OCI-LY1 (cell line): ENCODE data around the gene SSH2.

Source experiments
- H2AFZ ChIP-seq: fragments of 200-600 bp; sonication (generic), shearing (Covaris generic); 2 replicates; pipeline ENCODE4 v1.6.0; 2014; ENCODE audit warnings: antibody characterized with exemption, mild to moderate bottlenecking, low read length
- H3F3A ChIP-seq: fragments of 200-600 bp; sonication (generic), shearing (Covaris generic); 2 replicates; pipeline ENCODE4 v1.6.0; 2014; ENCODE audit warnings: mild to moderate bottlenecking, antibody characterized with exemption, low read length, moderate library complexity; ENCODE audit not compliant: insufficient read depth
- H3K27ac ChIP-seq: fragments of 200-600 bp; sonication (generic); 2 replicates; pipeline ENCODE4 v1.5.1; 2014; ENCODE audit warnings: low read length, mixed run types, mild to moderate bottlenecking, low read depth; ENCODE audit not compliant: poor library complexity, severe bottlenecking
- H3K27me3 ChIP-seq: fragments of 200-600 bp; sonication (generic); 2 replicates; pipeline ENCODE4 v1.6.0; 2014; ENCODE audit warnings: antibody characterized with exemption, mild to moderate bottlenecking, low read length, moderate library complexity; ENCODE audit not compliant: insufficient read depth
- H3K36me3 ChIP-seq: fragments of 200-600 bp; sonication (generic); 2 replicates; pipeline ENCODE4 v1.6.1; 2014; ENCODE audit warnings: mild to moderate bottlenecking, antibody characterized with exemption, low read length, moderate library complexity, mixed read lengths; ENCODE audit not compliant: insufficient read depth
- H3K4me1 ChIP-seq: fragments of 200-600 bp; sonication (generic); 2 replicates; pipeline ENCODE4 v1.5.1; 2014; ENCODE audit warnings: mild to moderate bottlenecking, low read length, moderate library complexity; ENCODE audit not compliant: insufficient read depth, severe bottlenecking
- H3K4me2 ChIP-seq: fragments of 200-600 bp; sonication (generic), shearing (Covaris generic); 2 replicates; pipeline ENCODE4 v1.6.1; 2014; ENCODE audit warnings: low read length
- H3K4me3 ChIP-seq: fragments of 200-600 bp; sonication (generic); 2 replicates; pipeline ENCODE4 v1.5.1; 2014; ENCODE audit warnings: low read length, low read depth, mild to moderate bottlenecking, mixed read lengths; ENCODE audit not compliant: poor library complexity, severe bottlenecking
- H3K79me2 ChIP-seq: fragments of 200-600 bp; shearing (Covaris generic); 2 replicates; pipeline ENCODE4 v1.6.1; 2016; ENCODE audit warnings: mixed run types, low read length, mixed read lengths; ENCODE audit not compliant: insufficient read depth
- H3K9ac ChIP-seq: fragments of 200-600 bp; sonication (generic), shearing (Covaris generic); 2 replicates; pipeline ENCODE4 v1.6.1; 2014; ENCODE audit warnings: mild to moderate bottlenecking, low read length, mixed read lengths
- H3K9me2 ChIP-seq: fragments of 200-600 bp; sonication (generic), shearing (Covaris generic); 2 replicates; pipeline ENCODE4 v1.6.1; 2014; ENCODE audit warnings: low read depth, mild to moderate bottlenecking, low read length, mixed read lengths
- H3K9me3 ChIP-seq: fragments of 200-600 bp; shearing (Covaris generic); 2 replicates; pipeline ENCODE4 v1.6.1; 2014; ENCODE audit warnings: low read length, mixed read lengths
- H4K20me1 ChIP-seq: fragments of 200-600 bp; sonication (generic), shearing (Covaris generic); 2 replicates; pipeline ENCODE4 v1.6.0; 2016; ENCODE audit warnings: mild to moderate bottlenecking, low read length; ENCODE audit not compliant: insufficient read depth
- EZH2 ChIP-seq: fragments of 200-600 bp; sonication (generic), shearing (Covaris generic); IDR thresholded peaks from 2 replicates; pipeline ENCODE4 v1.8.0; 2017; ENCODE audit warnings: borderline replicate concordance, mixed run types, mild to moderate bottlenecking, antibody characterized with exemption, low read length, moderate library complexity, mixed read lengths
- TF ChIP-seq, protein P1 (sequence below): fragments of 200-600 bp; sonication (generic), shearing (Covaris generic); IDR thresholded peaks from 2 replicates; pipeline ENCODE4 v1.5.1; 2017; ENCODE audit warnings: mild to moderate bottlenecking, antibody characterized with exemption, low read length, moderate library complexity, mixed read lengths

SSH2 gene

DNA sequence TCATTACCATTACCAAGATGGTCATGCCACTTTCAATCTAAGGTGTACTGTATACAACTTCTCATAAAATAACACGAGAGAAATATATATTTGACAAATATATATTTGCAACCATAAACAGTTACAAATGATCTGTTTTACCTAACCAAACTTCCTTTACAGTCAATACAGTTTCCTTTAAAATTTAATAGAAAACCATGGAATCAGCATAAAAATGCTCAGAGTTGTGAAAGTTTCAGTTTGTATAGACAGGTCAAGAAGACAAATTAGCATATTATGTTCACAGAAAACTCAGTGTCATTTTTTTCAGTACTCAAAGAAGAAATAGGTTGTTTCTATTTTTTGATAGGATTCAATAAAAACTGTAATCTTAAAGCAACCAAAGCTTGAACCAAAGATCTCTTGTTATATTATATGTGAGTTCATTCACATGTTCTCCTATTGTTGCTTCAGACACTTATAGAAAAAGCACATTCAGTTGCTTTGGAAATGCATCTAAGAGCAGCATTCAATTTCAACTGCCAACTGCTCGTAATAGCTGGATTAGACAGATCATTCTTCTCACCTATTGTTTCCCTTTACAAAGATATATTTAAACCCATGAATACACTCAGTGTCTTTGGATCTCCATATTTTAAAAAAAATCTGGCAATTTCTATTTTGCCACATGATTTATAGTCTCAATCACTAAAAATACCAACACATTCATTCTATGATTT, 15.1 kb downstream of the SSH2 start:
- H3K79me2 ChIP-seq = peaks cover 82% of the 10 kb centered on the region
- H3K4me3 ChIP-seq = no peak overlapping the region
- no peaks in the 10 kb centered on the region for H3K9me2 ChIP-seq
- H3K36me3 ChIP-seq = peaks cover 22% of the 10 kb centered on the region
- TF ChIP-seq, protein P1, sequence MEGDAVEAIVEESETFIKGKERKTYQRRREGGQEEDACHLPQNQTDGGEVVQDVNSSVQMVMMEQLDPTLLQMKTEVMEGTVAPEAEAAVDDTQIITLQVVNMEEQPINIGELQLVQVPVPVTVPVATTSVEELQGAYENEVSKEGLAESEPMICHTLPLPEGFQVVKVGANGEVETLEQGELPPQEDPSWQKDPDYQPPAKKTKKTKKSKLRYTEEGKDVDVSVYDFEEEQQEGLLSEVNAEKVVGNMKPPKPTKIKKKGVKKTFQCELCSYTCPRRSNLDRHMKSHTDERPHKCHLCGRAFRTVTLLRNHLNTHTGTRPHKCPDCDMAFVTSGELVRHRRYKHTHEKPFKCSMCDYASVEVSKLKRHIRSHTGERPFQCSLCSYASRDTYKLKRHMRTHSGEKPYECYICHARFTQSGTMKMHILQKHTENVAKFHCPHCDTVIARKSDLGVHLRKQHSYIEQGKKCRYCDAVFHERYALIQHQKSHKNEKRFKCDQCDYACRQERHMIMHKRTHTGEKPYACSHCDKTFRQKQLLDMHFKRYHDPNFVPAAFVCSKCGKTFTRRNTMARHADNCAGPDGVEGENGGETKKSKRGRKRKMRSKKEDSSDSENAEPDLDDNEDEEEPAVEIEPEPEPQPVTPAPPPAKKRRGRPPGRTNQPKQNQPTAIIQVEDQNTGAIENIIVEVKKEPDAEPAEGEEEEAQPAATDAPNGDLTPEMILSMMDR = no peak
- TF ChIP-seq EZH2 = no peak
- H3K27me3 ChIP-seq = no peaks in the 10 kb centered on the region
- no peaks in the 10 kb centered on the region for H3K9me3 ChIP-seq
- H3K4me2 ChIP-seq = no peak overlapping the region
- no peak overlapping the region for H2AFZ ChIP-seq
- H3F3A ChIP-seq = peaks cover 5% of the 10 kb centered on the region; the same call in 1 of the 2 replicates
- H3K4me1 ChIP-seq = peaks cover 32% of the 10 kb centered on the region
- H4K20me1 ChIP-seq = no peaks in the 10 kb centered on the region
- no peak overlapping the region for H3K9ac ChIP-seq
- H3K27ac ChIP-seq = no peak overlapping the region

DNA sequence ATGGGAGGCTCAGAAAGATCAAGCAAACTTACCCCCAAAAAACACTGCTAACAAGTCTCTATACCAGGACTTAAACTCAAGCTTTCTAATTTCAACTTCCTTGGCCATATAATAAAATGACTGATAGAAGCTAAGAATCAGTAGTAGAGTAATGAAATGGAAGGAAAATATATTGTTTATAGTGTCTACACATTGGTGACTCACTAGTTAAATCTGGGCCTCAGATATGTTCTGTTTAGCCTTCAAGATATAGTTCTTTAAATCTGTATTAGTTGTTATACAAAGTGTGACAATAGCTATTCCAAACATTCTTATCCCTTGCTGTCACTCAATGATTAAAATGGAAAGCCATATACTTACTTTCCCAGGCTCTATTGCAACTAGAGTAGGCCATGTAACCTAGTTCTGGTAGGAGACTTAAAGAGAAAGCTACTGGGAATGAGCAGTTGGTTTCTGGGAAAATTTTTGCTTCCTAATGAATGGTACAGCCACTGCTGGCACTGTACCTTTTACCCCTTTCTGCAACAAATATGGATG, 18.3 kb downstream of the SSH2 start:
- peaks cover 15% of the 10 kb centered on the region for H3K4me1 ChIP-seq
- H3K9me3 ChIP-seq = peaks cover 7% of the 10 kb centered on the region; the same call in 1 of the 2 replicates
- H4K20me1 ChIP-seq = no peaks in the 10 kb centered on the region
- no peak overlapping the region for H3K9ac ChIP-seq
- H3K27ac ChIP-seq = no peak overlapping the region
- H3K27me3 ChIP-seq = no peaks in the 10 kb centered on the region
- no peak overlapping the region for H2AFZ ChIP-seq
- H3K9me2 ChIP-seq = no peaks in the 10 kb centered on the region
- peaks cover 75% of the 10 kb centered on the region for H3K79me2 ChIP-seq
- no peak overlapping the region for H3K4me3 ChIP-seq
- TF ChIP-seq, protein P1 = no peak
- TF ChIP-seq EZH2 = no peak
- H3K4me2 ChIP-seq = no peak overlapping the region
- H3K36me3 ChIP-seq = peaks cover 33% of the 10 kb centered on the region
- peaks cover 3% of the 10 kb centered on the region; the same call in 1 of the 2 replicates for H3F3A ChIP-seq

DNA sequence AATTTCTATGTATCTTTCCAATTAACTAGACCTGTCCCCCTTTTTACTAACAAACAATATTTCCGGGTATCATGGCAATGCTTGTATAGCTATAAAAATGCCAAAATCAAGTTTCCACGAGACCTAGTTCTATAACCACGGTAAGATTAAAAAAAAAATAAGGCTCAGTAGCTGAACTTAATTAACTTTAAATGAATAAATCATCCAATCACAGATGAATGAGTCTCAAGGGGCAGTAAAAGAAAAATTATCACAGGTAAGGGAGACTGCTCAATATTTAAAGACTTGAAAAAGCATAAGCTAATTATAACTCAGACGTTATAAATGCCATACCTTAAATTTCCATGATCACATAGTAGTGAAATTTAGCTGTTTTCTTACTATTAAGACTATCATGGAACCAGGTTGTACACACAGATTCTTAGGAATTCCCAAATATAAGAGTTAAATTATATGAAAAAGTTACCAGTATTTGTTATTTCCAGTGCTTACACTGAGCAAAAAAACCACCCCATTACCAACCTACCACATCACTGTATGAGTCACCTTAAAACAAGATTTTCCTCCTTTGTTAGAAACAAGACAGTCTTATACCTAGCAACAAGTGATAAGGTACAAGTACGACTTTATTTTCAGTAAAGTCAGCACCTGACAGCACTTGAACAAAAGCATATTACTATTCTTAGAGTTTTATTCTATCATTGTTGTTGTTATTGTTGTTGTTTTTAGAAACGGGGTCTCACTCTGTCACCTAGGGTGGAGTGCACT, 20.6 kb downstream of the SSH2 start:
- H3K79me2 ChIP-seq = peaks cover 78% of the 10 kb centered on the region
- no peak for TF ChIP-seq EZH2
- TF ChIP-seq, protein P1 = no peak
- H3K4me2 ChIP-seq = no peak overlapping the region

More for the DNA sequence above, 20.6 kb downstream of the SSH2 start:
- no peak overlapping the region for H3K4me3 ChIP-seq
- H2AFZ ChIP-seq = no peak overlapping the region
- peaks cover 22% of the 10 kb centered on the region for H3K9me3 ChIP-seq
- no peaks in the 10 kb centered on the region for H3K9me2 ChIP-seq
- H3F3A ChIP-seq = peaks cover 3% of the 10 kb centered on the region; the same call in 1 of the 2 replicates
- H3K36me3 ChIP-seq = peaks cover 42% of the 10 kb centered on the region
- no peaks in the 10 kb centered on the region for H3K27me3 ChIP-seq
- no peaks in the 10 kb centered on the region for H4K20me1 ChIP-seq
- no peak overlapping the region for H3K9ac ChIP-seq
- no peaks in the 10 kb centered on the region for H3K4me1 ChIP-seq
- no peak overlapping the region for H3K27ac ChIP-seq
